HepG2 (cell line): Measurements from ENCODE around the gene BCL6B. TPM values are rescaled to one million over a fixed set of nuclear protein-coding genes. Genes with fewer than 3 reads are reported as not detected.

Source experiments
- ARID2 ChIP-seq: sonication (generic); formaldehyde crosslinking; IDR thresholded peaks from 2 replicates; pipeline ENCODE4 v1.8.1; 2022; ENCODE audit warnings: mild to moderate bottlenecking, missing genetic modification reagents, borderline replicate concordance
- ARID5B ChIP-seq: IDR thresholded peaks from 2 replicates; pipeline ENCODE4 v1.4.0; 2020; ENCODE audit warnings: mild to moderate bottlenecking, missing genetic modification reagents
- BRCA1 ChIP-seq: sonication (generic); formaldehyde crosslinking; IDR thresholded peaks from 2 replicates; pipeline ENCODE4 v1.4.0; 2020; ENCODE audit warnings: missing genetic modification reagents
- GABPB1 ChIP-seq: IDR thresholded peaks from 2 replicates; pipeline ENCODE4 v1.6.1; 2016; ENCODE audit warnings: mild to moderate bottlenecking, missing genetic modification reagents, moderate library complexity, missing compliant biosample characterization
- GMEB2 ChIP-seq: IDR thresholded peaks from 2 replicates; pipeline ENCODE4 v1.6.1; 2016; ENCODE audit warnings: missing biosample characterization, missing genetic modification reagents, low read depth
- GPBP1L1 ChIP-seq: sonication (generic); formaldehyde crosslinking; IDR thresholded peaks from 2 replicates; pipeline ENCODE4 v1.5.0; 2020; ENCODE audit warnings: mild to moderate bottlenecking, missing genetic modification reagents
- GPN1 ChIP-seq: sonication (generic); formaldehyde crosslinking; IDR thresholded peaks from 2 replicates; pipeline ENCODE4 v1.5.1; 2020; ENCODE audit warnings: missing genetic modification reagents, borderline replicate concordance
- MED1 ChIP-seq: sonication (generic); formaldehyde crosslinking; IDR thresholded peaks from 2 replicates; pipeline ENCODE4 v1.4.0; 2020; ENCODE audit warnings: missing genetic modification reagents
- PLSCR1 ChIP-seq: sonication (generic); formaldehyde crosslinking; IDR thresholded peaks from 2 replicates; pipeline ENCODE4 v1.5.0; 2020; ENCODE audit warnings: missing genetic modification reagents, mild to moderate bottlenecking, borderline replicate concordance
- POGZ ChIP-seq: sonication (generic); formaldehyde crosslinking; IDR thresholded peaks from 2 replicates; pipeline ENCODE4 v1.4.0; 2020; ENCODE audit warnings: mild to moderate bottlenecking, missing genetic modification reagents
- SALL2 ChIP-seq: sonication (generic); formaldehyde crosslinking; IDR thresholded peaks from 2 replicates; pipeline ENCODE4 v1.8.1; 2023; ENCODE audit warnings: mild to moderate bottlenecking, missing genetic modification reagents, inconsistent platforms
- SP140L ChIP-seq: sonication (generic); formaldehyde crosslinking; IDR thresholded peaks from 2 replicates; pipeline ENCODE4 v1.4.0; 2020; ENCODE audit warnings: missing genetic modification reagents, borderline replicate concordance
- TCF7 ChIP-seq: sonication (generic); IDR thresholded peaks from 2 replicates; pipeline ENCODE4 v1.6.1; 2016; ENCODE audit warnings: antibody characterized with exemption, low read depth
- TFDP2 ChIP-seq: sonication (generic); formaldehyde crosslinking; IDR thresholded peaks from 2 replicates; pipeline ENCODE4 v1.4.0; 2020; ENCODE audit warnings: missing genetic modification reagents
- ZNF230 ChIP-seq: sonication (generic); formaldehyde crosslinking; IDR thresholded peaks from 2 replicates; pipeline ENCODE4 v1.4.0; 2020; ENCODE audit warnings: mild to moderate bottlenecking, missing genetic modification reagents
- ZNF251 ChIP-seq: sonication (generic); formaldehyde crosslinking; IDR thresholded peaks from 2 replicates; pipeline ENCODE4 v1.9.0; 2021; ENCODE audit warnings: mild to moderate bottlenecking, missing genetic modification reagents
- ZNF256 ChIP-seq: sonication (generic); formaldehyde crosslinking; conservative IDR thresholded peaks from 2 replicates; pipeline ENCODE4 v1.4.0; 2020; ENCODE audit warnings: missing genetic modification reagents
- ZNF274 ChIP-seq: sonication (generic); formaldehyde crosslinking; IDR thresholded peaks from 2 replicates; pipeline ENCODE4 v1.5.1; 2020; ENCODE audit warnings: mild to moderate bottlenecking, missing genetic modification reagents
- ZNF562 ChIP-seq: sonication (generic); formaldehyde crosslinking; IDR thresholded peaks from 2 replicates; pipeline ENCODE4 v1.8.0; 2022; ENCODE audit warnings: missing genetic modification reagents, borderline replicate concordance
- ZNF572 ChIP-seq: sonication (generic); formaldehyde crosslinking; IDR thresholded peaks from 2 replicates; pipeline ENCODE4 v1.5.1; 2020; ENCODE audit warnings: mild to moderate bottlenecking, missing genetic modification reagents
- ZNF792 ChIP-seq: IDR thresholded peaks from 2 replicates; pipeline ENCODE4 v1.6.1; 2016
- ZNF841 ChIP-seq: sonication (generic); formaldehyde crosslinking; IDR thresholded peaks from 2 replicates; pipeline ENCODE4 v1.8.1; 2023; ENCODE audit warnings: missing genetic modification reagents, borderline replicate concordance
- polyA plus RNA-seq, 8 experiments: library from polyadenylated mRNA; depleted of rRNA in 3 of 8; stranded (reverse) in 7 of 8; unstranded in 1 of 8; fragments of >200 nt; fragmentation: Illumina TruSeq in 4 of 8; extraction: Trizol in 4 of 8; gene quantifications; 2 replicates each; pipeline versions ENCODE4 v1.2.1 to v1.2.3, GENCODE V29; 2011 to 2016; ENCODE audit warnings: low read depth in 4 of 8, missing spikeins in 1 of 8, mixed read lengths in 1 of 8; ENCODE audit not compliant: insufficient read depth in 1 of 8
- total RNA-seq, 5 experiments: library from RNA; depleted of rRNA; stranded (reverse); fragments of >200 nt; fragmentation: Illumina TruSeq; extraction: Trizol; gene quantifications; 2 replicates each; pipeline ENCODE4 v1.2.3, GENCODE V29; 2016; ENCODE audit warnings: low read depth in 1 of 5

The BCL6B gene
- total and polyA plus RNA-seq, 2 of the 13 experiments (the other 11 are each of a cell fraction or from before 2014, with no cell fraction given), result not detected

GRCh38 chr17:7014261-7014994 is 8.4 kb upstream of the BCL6B start (continued):
- TF ChIP-seq GPBP1L1 (CRISPR knock-in tag), result no peak
- TF ChIP-seq SP140L (CRISPR knock-in tag), result no peak
- peak; percentile 64; the same call in 1 of the 2 replicates for TF ChIP-seq ZNF792
- TF ChIP-seq POGZ (CRISPR knock-in tag), result peak; percentile 78
- TF ChIP-seq ZNF841, result no peak
- TF ChIP-seq GABPB1 (CRISPR knock-in tag), result peak; percentile 96
- no peak for TF ChIP-seq ZNF251 (CRISPR knock-in tag)
- TF ChIP-seq MED1 (CRISPR knock-in tag), result peak; percentile 62
- 0 out of 2 replicates have a peak, but pooled peaks have one; percentile 53 for TF ChIP-seq GMEB2 (CRISPR knock-in tag)
- TF ChIP-seq ZNF274, result no peak
- TF ChIP-seq ZNF572 (CRISPR knock-in tag), result no peak
- no peak for TF ChIP-seq PLSCR1 (CRISPR knock-in tag)
- TF ChIP-seq SALL2 (CRISPR knock-in tag), result no peak
- TF ChIP-seq BRCA1 (CRISPR knock-in tag), result 0 out of 2 replicates have a peak, but pooled peaks have one; percentile 8
- TF ChIP-seq ZNF562 (CRISPR knock-in tag), result no peak
- no peak for TF ChIP-seq ZNF256 (CRISPR knock-in tag)
- TF ChIP-seq TFDP2 (CRISPR knock-in tag), result peak; percentile 83
- TF ChIP-seq ZNF230 (CRISPR knock-in tag), result no peak; the same call in 1 of the 2 replicates
- TF ChIP-seq GPN1 (CRISPR knock-in tag), result no peak
- TF ChIP-seq ARID5B (CRISPR knock-in tag), result peak; percentile 53
- TF ChIP-seq TCF7, result no peak
- no peak for TF ChIP-seq ARID2 (CRISPR knock-in tag)
